HEK293T (cell line): ENCODE measurements around the gene CD151.

Source experiments
- CTCF ChIA-PET: fragments of 350-600 bp; formaldehyde crosslinking; extraction: SDS; loops from one replicate; lab custom pipeline; 2021; ENCODE audit warnings: antibody characterized with exemption, inconsistent platforms; lab: Yijun Ruan, JAX
- POLR2A ChIA-PET: fragments of 350-600 bp; formaldehyde crosslinking; extraction: SDS; loops from one replicate; lab custom pipeline; 2020; ENCODE audit warnings: antibody characterized with exemption, inconsistent platforms; lab: Yijun Ruan, JAX
- DNase-seq: peaks from one replicate; pipeline ENCODE4 v3.0.0; 2012; ENCODE audit warnings: mixed read lengths; ENCODE audit errors: extremely low spot score
- ARNT ChIP-seq: fragments of 450-650 bp; IDR thresholded peaks from 2 replicates; pipeline ENCODE4 v1.6.1; 2017; ENCODE audit warnings: mild to moderate bottlenecking
- BHLHE40 ChIP-seq: fragments of 450-650 bp; IDR thresholded peaks from 2 replicates; pipeline ENCODE4 v1.6.1; 2016; ENCODE audit warnings: mild to moderate bottlenecking, moderate library complexity, borderline replicate concordance
- CTBP1 ChIP-seq: fragments of 450-650 bp; IDR thresholded peaks from 2 replicates; pipeline ENCODE4 v1.6.1; 2016; ENCODE audit warnings: borderline replicate concordance
- ELF4 ChIP-seq: fragments of 450-650 bp; IDR thresholded peaks from 2 replicates; pipeline ENCODE4 v1.6.1; 2017; ENCODE audit warnings: antibody characterized with exemption
- FOXA1 ChIP-seq: fragments of 450-650 bp; IDR thresholded peaks from 2 replicates; pipeline ENCODE4 v1.6.1; 2016; ENCODE audit warnings: mild to moderate bottlenecking
- FOXK2 ChIP-seq: fragments of 450-650 bp; IDR thresholded peaks from 2 replicates; pipeline ENCODE4 v1.6.1; 2016; ENCODE audit warnings: mild to moderate bottlenecking
- FOXM1 ChIP-seq: fragments of 450-650 bp; IDR thresholded peaks from 2 replicates; pipeline ENCODE4 v1.6.1; 2017; ENCODE audit warnings: mild to moderate bottlenecking, borderline replicate concordance
- HDGF ChIP-seq: fragments of 450-650 bp; IDR thresholded peaks from 2 replicates; pipeline ENCODE4 v1.6.1; 2017; ENCODE audit warnings: antibody characterized with exemption, borderline replicate concordance
- L3MBTL2 ChIP-seq: fragments of 450-650 bp; conservative IDR thresholded peaks from 2 replicates; pipeline ENCODE4 v1.6.1; 2016; ENCODE audit warnings: mild to moderate bottlenecking
- LEF1 ChIP-seq: fragments of 450-650 bp; IDR thresholded peaks from 2 replicates; pipeline ENCODE4 v1.6.1; 2017; ENCODE audit warnings: mild to moderate bottlenecking, borderline replicate concordance
- NFRKB ChIP-seq: fragments of 450-650 bp; IDR thresholded peaks from 2 replicates; pipeline ENCODE4 v1.6.1; 2016; ENCODE audit warnings: mild to moderate bottlenecking, moderate library complexity
- SP1 ChIP-seq: fragments of 450-650 bp; IDR thresholded peaks from 2 replicates; pipeline ENCODE4 v1.6.1; 2017
- SUZ12 ChIP-seq: fragments of 450-650 bp; IDR thresholded peaks from 2 replicates; pipeline ENCODE4 v1.6.1; 2016; ENCODE audit warnings: mild to moderate bottlenecking
- TARDBP ChIP-seq: fragments of 450-650 bp; IDR thresholded peaks from 2 replicates; pipeline ENCODE4 v1.6.1; 2016
- ZNF384 ChIP-seq: fragments of 450-650 bp; IDR thresholded peaks from 2 replicates; pipeline ENCODE4 v1.6.1; 2016
- TF ChIP-seq, protein P1 (sequence below): fragments of 450-650 bp; IDR thresholded peaks from 2 replicates; pipeline ENCODE4 v1.6.1; 2016

CD151 gene

DNA sequence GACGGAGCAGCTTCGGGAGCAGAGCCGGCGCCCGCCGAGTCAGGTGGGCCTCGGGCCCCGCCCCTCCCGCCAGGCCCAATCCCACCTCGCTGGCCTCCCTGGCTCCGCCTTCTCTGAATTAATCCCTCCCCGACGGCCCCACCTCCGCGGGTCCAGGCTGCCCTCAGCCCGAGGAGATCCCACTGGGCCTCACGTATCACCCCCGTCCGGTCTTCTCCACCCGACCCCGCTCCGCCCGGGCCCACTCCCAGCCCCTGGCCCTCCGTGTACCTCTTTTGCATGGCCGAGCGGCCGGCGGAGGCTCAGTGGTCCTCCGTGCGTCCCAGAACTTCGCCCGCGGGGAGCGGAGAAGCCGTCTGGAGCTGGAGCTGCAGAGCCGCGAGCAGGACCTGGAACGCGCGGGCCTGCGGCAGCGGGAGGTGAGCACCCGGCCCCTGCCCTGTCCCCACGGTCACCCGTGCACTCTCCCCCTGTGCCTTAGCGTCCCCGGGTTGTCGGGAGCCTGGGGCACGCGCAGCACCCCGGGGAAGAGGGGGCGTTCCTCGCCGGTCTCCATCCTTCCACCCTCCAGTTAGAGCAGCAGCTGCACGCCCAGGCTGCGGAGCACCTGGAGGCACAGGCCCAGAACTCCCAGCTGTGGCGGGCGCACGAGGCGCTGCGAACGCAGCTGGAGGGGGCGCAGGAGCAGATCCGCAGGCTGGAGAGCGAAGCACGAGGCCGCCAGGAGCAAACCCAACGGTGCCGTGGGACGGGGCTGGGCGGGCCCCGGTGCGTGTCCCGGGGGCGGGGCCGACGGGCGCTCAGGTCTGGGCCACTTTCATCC is 2.2 kb upstream of the CD151 start:
- ChIA-PET POLR2A (interaction anchor here (1.2 to 8.0 kb wide), 4 partner anchors 11 to 26 kb away, joined by 4 to 63 read pairs (median 26); partner anchors contain the start of genes PNPLA2, POLR2L, RPLP2 and TSPAN4), CTCF (interaction anchor here (1.2 kb wide), 1 partner anchor 18 kb away, joined by 3 read pairs; no protein-coding TSS in a partner anchor)
- no peak for TF ChIP-seq NFRKB
- no peak for TF ChIP-seq ELF4
- TF ChIP-seq, protein P1, sequence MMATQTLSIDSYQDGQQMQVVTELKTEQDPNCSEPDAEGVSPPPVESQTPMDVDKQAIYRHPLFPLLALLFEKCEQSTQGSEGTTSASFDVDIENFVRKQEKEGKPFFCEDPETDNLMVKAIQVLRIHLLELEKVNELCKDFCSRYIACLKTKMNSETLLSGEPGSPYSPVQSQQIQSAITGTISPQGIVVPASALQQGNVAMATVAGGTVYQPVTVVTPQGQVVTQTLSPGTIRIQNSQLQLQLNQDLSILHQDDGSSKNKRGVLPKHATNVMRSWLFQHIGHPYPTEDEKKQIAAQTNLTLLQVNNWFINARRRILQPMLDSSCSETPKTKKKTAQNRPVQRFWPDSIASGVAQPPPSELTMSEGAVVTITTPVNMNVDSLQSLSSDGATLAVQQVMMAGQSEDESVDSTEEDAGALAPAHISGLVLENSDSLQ, result no peak
- TF ChIP-seq L3MBTL2, result no peak
- TF ChIP-seq CTBP1, result no peak
- peak; percentile 52 for DNase-seq

DNA sequence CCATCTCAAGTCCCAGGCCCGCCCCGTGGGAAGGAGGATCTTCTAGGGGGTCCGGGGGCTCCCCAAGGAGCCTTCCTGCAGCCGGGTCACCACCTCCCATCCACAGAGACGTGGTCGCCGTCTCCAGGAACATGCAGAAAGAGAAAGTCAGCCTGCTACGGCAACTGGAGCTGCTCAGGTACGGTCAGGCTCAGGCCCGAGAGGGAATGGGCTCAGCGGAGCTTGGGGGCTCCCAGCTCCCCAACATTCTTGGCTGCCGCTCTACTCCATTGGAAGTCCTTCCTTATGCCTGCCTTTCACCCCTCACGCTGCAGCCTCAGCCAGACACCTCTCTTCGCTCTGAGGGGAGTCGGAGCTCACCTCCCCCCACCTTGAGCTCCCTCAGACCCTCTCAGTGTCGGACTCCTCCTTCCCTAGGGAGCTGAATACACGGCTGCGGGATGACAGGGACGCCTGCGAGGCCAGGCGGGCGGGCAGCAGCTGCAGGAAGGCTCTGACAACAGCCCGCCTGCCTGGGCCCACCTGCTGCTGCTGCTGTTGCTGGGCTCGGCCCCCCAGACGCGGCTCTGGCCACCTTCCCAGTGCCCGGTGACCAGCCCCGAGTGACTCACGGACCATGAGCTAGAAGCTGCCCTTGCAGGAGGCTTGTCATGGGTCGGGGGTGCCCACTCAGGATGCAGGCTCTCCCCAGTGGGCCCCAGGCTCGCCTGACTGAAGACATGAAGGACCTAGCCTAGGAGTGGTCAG is 1.5 kb upstream of the CD151 start:
- CTCF ChIA-PET, result interaction anchor here (1.2 kb wide), 1 partner anchor 17 kb away, joined by 3 read pairs; no protein-coding TSS in a partner anchor
- TF ChIP-seq SUZ12 (no peak), FOXM1 (no peak), FOXK2 (no peak), BHLHE40 (no peak), ELF4 (no peak)
- TF ChIP-seq, protein P1, result no peak
- POLR2A ChIA-PET, result interaction anchor here (1.0 to 8.0 kb wide), 6 partner anchors 9 to 27 kb away, joined by 3 to 63 read pairs (median 8); partner anchors contain the start of genes PNPLA2, POLR2L, RPLP2 and TSPAN4
- no peak for DNase-seq

DNA sequence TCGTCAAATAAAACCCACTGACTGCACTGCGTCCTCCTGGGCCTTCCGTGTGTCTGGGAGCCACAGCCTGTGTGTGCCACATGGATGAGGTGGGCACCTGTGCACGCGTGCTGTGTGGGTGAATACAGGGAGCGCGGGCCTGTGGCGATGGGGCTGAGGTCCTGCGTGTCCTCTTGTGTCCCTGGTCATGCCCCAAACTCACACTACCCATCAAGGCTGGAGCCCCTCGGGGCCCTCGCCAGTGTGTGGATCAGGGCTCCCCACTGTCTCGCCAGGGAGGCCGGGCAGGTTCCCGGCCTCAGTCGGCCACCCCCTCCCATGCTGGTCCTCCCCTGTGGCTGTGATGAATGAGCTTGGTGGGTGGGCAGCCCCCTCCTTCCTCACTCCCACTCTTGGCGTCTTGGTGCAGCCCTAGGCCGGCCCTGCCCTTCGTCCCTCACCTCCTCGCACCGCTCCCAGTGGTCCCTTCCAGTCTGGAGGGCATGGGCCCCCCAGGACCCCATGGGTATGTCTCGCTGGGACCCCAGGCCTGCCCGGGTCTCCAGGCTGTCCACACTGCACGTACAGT is 707 bp upstream of the CD151 start:
- peak; percentile 35; the same call in 1 of the 2 replicates for TF ChIP-seq FOXM1
- no peak for TF ChIP-seq ZNF384
- TF ChIP-seq LEF1, result no peak
- no peak for TF ChIP-seq SP1
- TF ChIP-seq CTBP1, result no peak
- no peak for TF ChIP-seq FOXA1
- TF ChIP-seq ELF4, result no peak
- TF ChIP-seq TARDBP, result no peak
- POLR2A ChIA-PET, result interaction anchor here (0.6 to 8.0 kb wide), 9 partner anchors 10 to 187 kb away, joined by 3 to 63 read pairs (median 4); partner anchors contain the start of genes PNPLA2, POLR2L, RPLP2 and TSPAN4
- DNase-seq, result no peak
- CTCF ChIA-PET, result interaction anchor here (1.2 kb wide), 1 partner anchor 17 kb away, joined by 3 read pairs; no protein-coding TSS in a partner anchor

DNA sequence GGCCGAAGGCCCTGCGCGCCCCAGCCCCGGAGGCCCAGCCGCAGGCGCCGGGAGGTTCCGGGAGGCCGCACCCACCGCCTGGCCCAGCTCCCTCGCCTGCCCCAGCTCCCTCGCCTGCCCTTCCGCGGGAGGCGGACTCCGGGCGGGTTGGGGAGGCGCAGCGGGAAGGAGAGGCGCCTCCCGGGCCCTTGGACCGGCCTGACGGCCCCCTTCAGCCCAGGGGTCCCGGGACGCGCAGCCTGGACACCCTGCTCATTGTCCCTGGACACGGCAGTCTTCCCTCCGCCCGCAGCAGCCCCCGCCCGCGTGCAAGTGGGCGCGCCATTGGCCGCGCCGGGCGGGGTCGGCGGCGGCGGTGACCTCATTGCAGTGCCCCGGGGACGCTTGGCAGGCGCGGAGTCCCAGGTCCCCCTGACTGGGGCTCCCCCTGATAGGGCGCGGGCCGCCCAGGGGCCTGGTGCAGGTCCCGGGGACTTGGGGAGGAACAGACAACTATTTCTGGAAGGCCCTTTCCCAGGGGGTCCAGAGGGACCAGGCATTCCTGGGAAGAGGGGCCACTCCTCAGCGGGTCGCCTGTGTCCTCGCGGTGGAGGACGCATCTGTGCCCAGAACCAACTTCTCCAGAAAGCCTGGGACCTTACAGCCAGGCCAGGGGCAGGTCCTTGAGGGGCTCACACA is 501 bp downstream of the CD151 start:
- CTCF ChIA-PET, result interaction anchor here (1.4 kb wide), 1 partner anchor 10 kb away, joined by 4 read pairs; the partner anchor contains the start of gene TSPAN4
- peak; percentile 51 for DNase-seq
- TF ChIP-seq SP1 (no peak), ZNF384 (no peak), LEF1 (no peak), CTBP1 (no peak), NFRKB (no peak), TARDBP (no peak), ELF4 (no peak), HDGF (no peak), FOXM1 (no peak), ARNT (no peak), SUZ12 (no peak), L3MBTL2 (no peak), BHLHE40 (no peak), FOXA1 (no peak), FOXK2 (no peak)
- TF ChIP-seq, protein P1, result no peak
- POLR2A ChIA-PET, result interaction anchor here (0.5 to 8.0 kb wide), 9 partner anchors 9 to 55 kb away, joined by 3 to 63 read pairs (median 5); partner anchors contain the start of genes PNPLA2, POLR2L, RPLP2 and TSPAN4

DNA sequence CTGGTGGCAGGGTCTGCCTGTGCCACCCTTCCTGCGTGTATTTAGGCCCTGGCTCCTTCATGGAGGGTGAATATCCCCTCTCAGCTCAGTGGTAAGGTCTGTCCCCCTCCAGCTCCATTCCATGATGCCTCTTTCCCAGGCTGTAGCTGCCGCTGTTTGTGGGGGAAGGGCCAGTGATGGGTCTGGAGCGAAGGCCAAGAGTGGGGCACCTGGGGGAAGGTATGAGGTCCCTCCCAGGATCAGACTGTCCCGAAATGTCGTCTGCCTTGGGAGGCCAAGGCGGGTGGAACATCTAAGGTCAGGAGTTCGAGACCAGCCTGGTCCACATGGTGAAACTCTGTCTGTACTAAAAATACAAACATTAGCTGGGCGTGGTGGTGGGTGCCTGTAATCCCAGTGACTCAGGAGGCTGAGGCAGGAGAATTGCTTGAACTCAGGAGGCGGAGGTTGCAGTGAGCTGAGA is 1.1 kb downstream of the CD151 start:
- no peak for DNase-seq

More for the DNA sequence above, 1.1 kb downstream of the CD151 start:
- TF ChIP-seq SP1, result no peak
- TF ChIP-seq L3MBTL2, result no peak
- no peak for TF ChIP-seq FOXA1
- TF ChIP-seq CTBP1, result no peak
- TF ChIP-seq FOXK2, result no peak
- no peak for TF ChIP-seq ARNT
- no peak for TF ChIP-seq HDGF
- TF ChIP-seq FOXM1, result no peak
- no peak for TF ChIP-seq ZNF384
- no peak for TF ChIP-seq BHLHE40
- TF ChIP-seq, protein P1, result no peak
- no peak for TF ChIP-seq LEF1
- TF ChIP-seq SUZ12, result no peak
- no peak for TF ChIP-seq NFRKB
- TF ChIP-seq TARDBP, result no peak
- TF ChIP-seq ELF4, result no peak
- CTCF ChIA-PET, result interaction anchor here (0.7 to 1.4 kb wide), 2 partner anchors 9 to 549 kb away, joined by 3 to 4 read pairs; partner anchors contain the start of gene TSPAN4
- POLR2A ChIA-PET, result interaction anchor here (0.6 to 8.0 kb wide), 7 partner anchors 9 to 77 kb away, joined by 3 to 63 read pairs (median 5); partner anchors contain the start of genes CHID1, PNPLA2, POLR2L and RPLP2
